GM19099 (cell line): ENCODE results near the gene NLRX1.

ENCODE experiments used
- POLR2A ChIP-seq: IDR thresholded peaks from 3 replicates; pipeline ENCODE4 v1.6.1; 2011; ENCODE audit warnings: low read depth; ENCODE audit not compliant: insufficient read length; ENCODE audit errors: extremely low read depth

Gene NLRX1

DNA sequence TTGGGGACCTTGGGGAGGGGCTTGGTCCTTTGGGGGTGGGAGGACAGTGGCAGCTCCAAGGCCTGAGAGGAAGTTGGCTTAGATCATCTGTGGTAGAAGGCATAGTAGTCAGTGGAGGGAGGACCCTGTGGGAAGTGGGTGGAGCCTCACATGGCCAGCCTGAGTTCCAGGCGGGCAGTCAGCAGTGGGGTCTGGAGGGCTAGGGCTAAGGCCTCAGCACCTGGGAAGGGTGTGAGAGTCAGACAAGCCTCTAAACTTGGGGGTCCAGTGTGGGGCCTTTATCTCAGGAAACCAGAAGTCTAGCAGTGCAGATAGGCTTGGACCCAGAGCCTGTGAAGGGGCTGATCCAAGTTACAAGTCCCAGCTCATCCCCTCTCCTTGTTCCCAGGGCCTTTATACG is 4.0 kb downstream of the NLRX1 start:
- no peak for TF ChIP-seq POLR2A

DNA sequence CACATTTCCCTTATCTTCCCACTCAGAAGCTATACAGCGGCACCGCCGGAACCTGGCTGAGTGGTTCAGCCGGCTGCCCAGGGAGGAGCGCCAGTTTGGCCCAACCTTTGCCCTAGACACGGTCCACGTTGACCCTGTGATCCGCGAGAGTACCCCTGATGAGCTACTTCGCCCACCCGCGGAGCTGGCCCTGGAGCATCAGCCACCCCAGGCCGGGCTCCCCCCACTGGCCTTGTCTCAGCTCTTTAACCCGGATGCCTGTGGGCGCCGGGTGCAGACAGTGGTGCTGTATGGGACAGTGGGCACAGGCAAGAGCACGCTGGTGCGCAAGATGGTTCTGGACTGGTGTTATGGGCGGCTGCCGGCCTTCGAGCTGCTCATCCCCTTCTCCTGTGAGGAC is 4.9 kb downstream of the NLRX1 start:
- TF ChIP-seq POLR2A, result no peak

DNA sequence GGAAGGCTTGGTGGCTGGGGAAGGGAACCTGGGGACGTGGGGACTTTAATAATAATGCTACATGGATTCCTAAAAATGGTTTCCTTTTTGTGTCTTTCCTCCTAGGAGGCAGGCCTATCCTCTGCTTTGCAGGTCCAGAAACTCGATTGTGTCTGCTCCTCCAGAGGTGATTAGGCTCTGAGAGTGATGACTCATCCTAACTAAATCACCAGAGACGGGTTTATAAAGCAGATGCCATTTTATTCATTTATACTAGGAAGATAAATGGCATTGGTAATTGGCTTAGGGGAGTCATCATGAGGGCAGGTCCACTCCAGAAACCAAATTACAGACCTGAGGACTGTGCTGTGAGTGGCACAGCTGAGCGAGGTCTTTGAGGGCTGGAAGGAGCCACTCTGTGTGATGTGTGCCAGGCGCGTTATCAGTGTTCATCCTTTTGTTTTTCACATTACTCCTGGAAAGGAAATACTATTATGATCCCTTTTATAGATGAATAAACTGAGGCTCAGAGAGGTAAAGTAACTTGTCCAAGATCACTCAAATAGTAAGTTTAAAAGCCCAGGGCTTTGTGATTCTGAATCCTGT is 7.1 kb downstream of the NLRX1 start:
- TF ChIP-seq POLR2A, result no peak

DNA sequence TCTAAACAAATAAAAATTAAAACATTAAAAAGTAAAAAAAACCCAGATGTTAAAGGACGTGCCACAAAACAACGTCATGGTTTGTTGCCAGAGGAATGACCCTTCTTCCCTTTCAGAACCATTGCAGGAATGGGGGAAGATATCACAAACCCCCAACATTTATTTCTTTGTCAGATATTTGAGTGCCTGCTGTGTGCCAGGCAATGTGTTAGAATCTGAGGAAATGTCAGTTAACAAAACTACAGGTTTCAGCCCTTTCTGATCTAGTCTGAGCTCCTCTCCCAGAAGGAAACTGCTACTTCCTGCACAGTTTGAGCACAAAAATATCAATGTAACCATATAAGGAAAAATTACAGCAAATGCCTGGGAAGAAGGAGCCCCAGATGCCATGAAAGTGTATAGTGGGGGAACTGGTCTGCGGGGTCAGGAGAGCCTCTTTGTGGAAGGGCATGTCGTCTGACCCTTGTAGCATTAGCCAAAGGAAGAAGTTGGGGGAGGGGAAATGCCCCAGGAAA is 9.7 kb downstream of the NLRX1 start:
- no peak for TF ChIP-seq POLR2A

DNA sequence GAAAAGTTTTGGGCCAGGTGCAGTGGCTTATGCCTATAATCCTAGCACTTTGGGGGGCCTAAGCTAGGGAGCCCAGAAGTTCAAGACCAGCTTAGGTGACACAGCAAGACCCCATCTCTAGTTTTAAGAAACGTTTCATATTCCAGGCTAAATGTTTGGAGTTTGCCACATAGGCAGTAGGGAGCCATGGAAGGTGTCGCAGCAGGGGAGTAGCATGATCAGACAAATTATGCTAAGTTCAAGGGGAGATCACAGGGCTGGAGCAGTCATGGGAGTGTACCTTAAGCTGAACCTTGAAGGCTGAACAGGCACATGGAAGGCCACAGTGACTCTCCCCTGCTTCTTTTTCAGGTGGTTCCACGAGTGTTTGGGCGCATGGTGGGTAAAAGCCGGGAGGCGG is 10.8 kb downstream of the NLRX1 start:
- no peak for TF ChIP-seq POLR2A

DNA sequence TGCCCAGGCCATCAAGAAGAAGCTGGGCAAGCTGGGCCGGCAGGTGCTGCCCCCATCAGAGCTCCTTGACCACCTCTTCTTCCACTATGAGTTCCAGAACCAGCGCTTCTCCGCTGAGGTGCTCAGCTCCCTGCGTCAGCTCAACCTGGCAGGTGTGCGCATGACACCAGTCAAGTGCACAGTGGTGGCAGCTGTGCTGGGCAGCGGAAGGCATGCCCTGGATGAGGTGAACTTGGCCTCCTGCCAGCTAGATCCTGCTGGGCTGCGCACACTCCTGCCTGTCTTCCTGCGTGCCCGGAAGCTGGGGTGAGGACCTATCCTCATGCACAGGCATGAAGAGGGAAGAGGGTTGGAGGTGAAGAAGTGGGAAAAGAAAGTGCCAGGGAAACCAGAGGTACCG is 11.5 kb downstream of the NLRX1 start:
- TF ChIP-seq POLR2A, result no peak

DNA sequence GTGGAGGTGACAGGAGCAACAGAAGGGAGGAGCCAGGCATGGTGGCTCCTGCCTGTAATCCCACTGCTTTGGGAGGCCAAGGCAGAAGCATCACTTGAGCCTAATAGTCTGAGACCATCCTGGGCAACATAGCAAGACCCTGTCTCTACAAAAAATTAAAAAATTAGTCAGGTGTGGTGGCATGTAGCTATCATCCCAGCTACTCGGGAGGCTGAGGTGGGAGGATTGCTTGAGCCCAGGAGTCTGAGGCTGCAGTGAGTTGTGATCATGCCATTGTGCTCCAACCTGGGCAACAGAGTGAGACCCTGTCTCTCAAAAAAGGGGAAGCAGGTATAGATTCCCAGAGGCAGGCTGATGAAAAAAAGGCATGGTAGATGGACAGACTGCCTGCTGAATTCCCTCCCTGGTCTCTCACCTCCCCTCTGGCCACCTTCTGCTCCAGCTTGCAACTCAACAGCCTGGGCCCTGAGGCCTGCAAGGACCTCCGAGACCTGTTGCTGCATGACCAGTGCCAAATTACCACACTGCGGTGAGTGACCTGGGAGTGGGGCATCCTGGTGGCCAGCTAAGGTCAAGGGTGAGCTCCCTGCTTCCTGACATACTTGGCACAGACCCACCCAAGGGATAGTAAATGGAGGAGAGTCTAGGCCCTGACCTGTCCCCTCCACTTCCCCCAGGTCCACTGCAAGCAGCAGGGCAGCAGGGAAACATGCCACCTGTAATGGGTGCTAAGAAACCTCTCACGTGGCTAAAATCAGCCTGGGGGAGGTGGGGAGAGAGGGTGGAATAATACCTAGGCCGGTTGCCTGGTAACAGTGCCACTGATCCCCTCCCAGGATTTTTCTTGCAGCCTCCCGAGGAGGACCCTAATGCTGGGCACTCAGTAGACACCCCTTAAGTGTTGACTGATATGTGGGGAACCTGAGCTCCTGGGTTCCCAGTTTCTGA is 12.5 kb downstream of the NLRX1 start:
- no peak for TF ChIP-seq POLR2A

DNA sequence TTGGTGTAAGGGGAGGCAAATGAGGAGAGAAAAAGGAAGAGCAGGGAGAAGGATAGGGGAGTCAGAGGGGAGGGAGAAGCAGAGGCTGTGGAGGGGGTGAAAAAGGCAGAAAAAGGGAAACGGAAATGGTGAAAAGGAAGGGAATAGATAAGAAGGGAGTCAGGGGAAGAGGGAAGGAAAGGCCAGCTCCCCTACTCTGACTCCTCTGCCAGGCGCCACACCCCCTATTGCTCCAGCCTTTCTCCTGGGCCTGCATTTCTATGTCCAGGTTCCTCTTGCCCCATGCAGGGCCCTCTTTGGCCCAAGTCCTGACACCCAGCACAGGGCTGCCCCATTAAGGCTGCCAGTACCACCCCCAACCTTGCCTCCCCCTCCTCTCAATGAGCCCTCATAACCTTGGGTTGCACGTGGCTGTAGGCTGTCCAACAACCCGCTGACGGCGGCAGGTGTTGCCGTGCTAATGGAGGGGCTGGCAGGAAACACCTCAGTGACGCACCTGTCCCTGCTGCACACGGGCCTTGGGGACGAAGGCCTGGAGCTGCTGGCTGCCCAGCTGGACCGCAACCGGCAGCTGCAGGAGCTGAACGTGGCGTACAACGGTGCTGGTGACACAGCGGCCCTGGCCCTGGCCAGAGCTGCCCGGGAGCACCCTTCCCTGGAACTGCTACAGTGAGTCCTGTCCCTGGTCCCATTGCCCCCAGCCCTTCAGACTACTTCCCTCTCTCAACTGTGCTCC is 13.3 kb downstream of the NLRX1 start:
- TF ChIP-seq POLR2A, result no peak

DNA sequence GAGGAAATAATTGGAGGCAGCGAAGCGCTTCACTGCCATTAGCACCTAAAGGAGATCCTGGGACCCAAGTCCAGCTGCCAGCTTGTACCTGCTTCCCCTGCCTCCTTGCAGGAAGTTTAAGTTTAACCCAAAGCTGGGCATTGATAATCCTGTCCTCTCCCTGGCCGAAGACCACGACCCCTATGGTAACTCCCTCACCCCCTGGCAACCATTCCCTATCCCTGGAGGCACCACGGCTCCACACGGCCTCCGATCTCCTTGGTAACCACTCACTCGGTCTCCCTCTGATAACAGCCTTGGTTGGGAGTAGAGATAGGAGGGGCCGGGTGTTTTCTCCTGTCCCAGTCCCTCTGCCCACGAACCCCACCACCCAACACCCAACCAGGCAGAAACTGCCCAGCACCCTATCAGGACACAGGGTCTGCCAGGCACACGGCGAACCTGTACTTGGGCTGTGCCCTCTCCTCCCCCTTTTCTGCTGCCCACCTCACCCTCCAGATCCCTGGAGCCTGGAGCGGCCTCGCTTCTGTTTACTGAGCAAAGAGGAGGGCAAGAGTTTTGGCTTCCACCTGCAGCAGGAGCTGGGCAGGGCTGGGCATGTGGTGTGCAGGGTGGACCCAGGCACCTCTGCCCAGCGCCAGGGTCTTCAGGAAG is 17.6 kb downstream of the NLRX1 start:
- no peak for TF ChIP-seq POLR2A

DNA sequence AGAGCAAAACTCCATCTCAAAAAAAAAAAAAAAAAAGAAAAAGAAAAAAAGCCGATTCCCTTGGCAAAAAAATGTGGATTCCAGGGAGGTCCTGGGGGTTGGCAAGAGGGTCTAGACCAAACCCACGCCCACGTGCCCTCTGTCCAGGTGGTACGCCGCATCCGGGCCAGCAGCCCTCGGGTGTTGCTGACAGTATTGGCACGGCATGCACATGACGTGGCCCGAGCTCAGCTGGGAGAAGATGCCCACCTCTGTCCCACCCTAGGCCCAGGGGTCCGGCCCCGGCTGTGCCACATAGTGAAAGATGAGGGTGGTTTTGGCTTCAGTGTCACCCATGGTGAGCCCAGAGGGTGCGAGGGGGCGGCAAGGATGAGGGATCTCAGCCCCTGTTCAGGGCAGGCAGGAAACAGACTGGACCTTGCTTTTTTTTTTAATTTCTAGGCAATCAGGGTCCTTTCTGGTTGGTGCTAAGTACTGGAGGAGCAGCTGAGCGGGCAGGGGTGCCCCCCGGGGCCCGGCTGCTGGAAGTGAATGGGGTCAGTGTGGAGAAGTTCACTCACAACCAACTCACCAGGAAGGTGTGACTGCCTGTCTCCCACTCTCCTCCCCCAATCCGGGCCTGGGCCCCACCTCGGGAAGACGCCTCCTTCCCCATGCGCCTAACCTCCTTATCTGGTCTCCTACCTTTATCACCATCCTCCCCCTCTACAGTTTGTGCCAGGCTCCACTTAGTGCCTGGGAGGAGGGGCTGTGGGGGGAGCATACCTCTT is 18.8 kb downstream of the NLRX1 start:
- TF ChIP-seq POLR2A, result no peak

DNA sequence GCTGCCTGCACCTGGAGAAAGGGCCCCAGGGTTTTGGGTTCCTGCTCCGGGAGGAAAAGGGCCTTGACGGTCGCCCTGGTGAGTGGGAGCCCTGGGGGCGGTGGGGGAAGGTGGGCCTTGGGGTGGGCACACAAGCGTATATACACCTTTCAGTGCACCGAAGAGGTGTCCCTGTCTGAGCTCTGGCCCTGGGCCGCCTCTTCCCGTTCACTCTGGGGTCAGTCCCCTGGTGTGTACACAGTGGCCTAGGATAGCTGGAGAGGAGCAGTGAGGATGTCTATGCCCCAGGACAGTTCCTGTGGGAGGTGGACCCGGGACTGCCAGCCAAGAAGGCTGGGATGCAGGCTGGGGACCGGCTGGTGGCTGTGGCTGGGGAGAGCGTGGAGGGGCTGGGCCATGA is 19.5 kb downstream of the NLRX1 start:
- no peak for TF ChIP-seq POLR2A

DNA sequence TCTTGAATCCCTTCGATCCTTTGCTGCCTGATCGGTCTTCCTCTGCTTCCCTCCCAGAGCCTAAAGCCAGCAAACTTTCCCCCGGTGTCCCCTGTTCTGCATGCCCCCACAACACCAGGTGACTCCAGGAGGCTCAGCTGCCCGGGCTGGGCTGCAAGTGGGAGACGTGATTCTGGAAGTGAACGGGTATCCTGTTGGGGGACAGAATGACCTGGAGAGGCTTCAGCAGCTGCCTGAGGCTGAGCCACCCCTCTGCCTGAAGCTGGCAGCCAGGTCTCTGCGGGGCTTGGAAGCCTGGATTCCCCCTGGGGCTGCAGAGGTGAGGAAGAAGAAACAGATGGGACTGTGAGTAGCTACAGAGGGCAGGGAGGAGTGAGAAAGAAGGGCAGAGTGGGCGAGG is 20.4 kb downstream of the NLRX1 start:
- no peak for TF ChIP-seq POLR2A

DNA sequence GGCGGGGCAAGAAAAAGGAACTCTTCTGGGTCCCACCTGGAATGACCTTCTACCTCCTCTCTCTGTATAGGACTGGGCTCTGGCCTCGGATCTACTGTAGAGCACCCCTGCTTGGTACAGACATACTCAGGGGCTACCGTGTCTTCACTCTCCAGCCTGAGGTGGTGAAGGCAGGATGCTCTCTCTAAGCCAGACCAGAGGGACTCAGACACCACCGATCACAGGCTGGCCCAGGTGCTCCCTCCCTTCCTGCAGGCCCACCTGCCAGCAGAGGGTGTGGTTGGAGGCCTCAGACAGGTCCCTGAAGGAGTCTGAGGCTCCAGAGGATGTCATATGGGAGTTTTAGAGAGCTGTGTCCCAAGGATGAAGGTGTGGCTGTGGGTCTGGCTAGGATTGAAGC is 20.9 kb downstream of the NLRX1 start:
- TF ChIP-seq POLR2A, result no peak

DNA sequence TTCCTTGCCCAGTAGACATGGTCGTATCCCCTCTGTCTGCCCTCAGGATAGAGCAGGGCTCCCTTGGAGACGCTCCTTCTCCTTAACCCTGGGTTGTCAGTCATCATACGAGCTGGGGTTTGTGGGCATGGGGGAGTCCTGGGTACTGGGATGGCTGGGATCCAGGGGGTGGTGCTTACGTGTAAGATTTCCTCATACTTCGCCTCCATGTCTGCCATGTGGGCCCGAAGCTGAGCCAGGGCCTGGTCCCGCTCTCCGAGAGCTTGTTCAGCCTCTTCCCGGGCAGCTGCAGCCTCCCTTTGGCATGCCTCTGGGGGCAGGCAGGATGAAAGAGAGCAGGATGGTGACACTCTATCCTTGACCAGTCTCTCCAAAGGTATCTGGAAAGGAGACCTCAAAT is 22.0 kb downstream of the NLRX1 start:
- TF ChIP-seq POLR2A, result no peak
